GM19455 (cell line): ENCODE results near the gene RIPPLY2.
"Not testable (repeated sequence)": the region's sequence is repeated elsewhere in the genome, so short reads cannot be mapped to it uniquely, and the experiment has no call there.

ENCODE experiments used
- ATAC-seq: cut with Tn5 transposase; IDR thresholded peaks from one replicate; pipeline ENCODE4 v1.9.1; 2021; ENCODE audit not compliant: unreplicated experiment

RIPPLY2 gene

DNA sequence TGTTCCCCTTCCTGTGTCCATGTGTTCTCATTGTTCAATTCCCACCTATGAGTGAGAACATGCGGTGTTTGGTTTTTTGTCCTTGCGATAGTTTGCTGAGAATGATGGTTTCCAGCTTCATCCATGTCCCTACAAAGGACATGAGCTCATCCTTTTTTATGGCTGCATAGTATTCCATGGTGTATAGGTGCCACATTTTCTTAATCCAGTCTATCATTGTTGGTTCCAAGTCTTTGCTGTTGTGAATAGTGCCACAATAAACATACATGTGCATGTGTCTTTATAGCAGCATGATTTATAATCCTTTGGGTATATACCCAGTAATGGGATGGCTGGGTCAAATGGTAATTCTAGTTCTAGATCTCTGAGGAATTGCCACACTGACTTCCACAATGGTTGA, 43.9 kb downstream of the RIPPLY2 start:
- not testable (repeated sequence) for ATAC-seq

DNA sequence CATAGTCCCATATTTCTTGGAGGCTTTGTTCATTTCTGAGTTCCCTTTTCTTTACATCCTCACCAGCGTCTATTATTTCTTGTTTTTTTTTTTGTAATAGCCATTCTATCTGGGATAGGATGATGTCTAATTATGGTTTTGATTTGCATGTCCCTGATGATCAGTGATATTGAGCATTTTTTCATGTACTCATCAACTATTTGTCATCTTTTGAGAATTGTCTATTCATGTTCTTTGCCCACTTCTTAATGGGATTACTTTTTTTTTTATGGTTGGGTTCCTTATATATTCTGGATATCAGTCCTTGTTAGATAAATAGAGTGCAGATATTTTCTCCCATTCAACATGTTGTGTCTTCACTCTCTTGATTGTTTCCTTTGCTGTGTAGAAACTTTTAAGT, 48.5 kb downstream of the RIPPLY2 start:
- no peak for ATAC-seq

DNA sequence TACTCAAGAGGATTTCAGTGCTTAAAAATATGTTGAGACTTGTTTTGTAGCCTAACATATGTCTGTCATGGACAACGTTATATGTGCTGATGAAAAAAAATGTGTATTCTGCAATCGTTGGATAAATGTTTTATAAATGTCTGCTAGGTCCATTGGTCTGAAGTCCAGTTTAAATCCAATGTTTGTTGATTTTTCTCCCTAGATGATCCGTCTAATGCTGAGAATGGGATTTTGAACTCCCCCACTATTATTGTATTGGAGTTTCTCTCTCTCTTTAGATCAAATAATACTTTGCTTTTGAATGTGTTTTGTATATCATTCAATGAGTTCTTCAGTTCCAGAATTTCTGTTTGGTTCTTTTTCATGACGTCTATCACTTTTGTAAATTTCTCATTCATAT, 51.2 kb downstream of the RIPPLY2 start:
- ATAC-seq, result no peak

- ATAC-seq, result no peak
These were observed 52.5 kb downstream of the RIPPLY2 start for GRCh38 chr6:83905648-83906047.
